Measurements from ENCODE around the gene AKAP12. TPM values are rescaled to one million over a fixed set of nuclear protein-coding genes. Genes with fewer than 3 reads are reported as not detected.

Gene AKAP12
- total and polyA plus RNA-seq, 7 donors, result 2.5 to 13.1 (median 7.5) TPM

DNA sequence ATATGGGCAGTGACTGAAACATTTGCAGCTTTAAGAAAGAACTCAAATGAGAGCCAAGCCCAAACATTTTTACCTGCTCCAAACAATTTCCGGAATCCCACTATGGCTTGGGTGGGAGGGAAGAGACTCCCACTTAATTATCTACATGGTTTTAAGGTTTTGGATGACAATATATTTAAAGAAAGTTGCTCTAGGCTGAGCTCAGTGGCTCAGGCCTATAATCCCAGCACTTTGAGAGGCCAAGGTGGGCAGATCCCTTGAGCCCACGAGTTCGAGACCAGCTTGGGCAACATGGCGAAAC is 9.5 kb upstream of the AKAP12 start:
- H3K36me3 ChIP-seq (ENCODE audit: insufficient read depth in 1 of 2, low read depth in 1 of 2), result no peaks in the 10 kb centered on the region
- no peaks in the 10 kb centered on the region for H3K4me1 ChIP-seq
- DNase-seq (no peak), ATAC-seq (no peak)
- intact Hi-C loops (cut with DNase I), result no loop called here
- no peaks in the 10 kb centered on the region for H3K9me3 ChIP-seq
- no peak overlapping the region for H3K27ac ChIP-seq
- WGBS, 3 donors, result 96 to 99% (median 98%) methylated on average over 4 of the region's 4 CpGs
- no peak overlapping the region for H3K4me3 ChIP-seq
- H3K27me3 ChIP-seq (ENCODE audit: insufficient read depth in 3 of 3, low read length in 2 of 3), result peaks cover 0 to 2% (median 0%) of the 10 kb centered on the region in 3 donors
- TF ChIP-seq, protein P1, sequence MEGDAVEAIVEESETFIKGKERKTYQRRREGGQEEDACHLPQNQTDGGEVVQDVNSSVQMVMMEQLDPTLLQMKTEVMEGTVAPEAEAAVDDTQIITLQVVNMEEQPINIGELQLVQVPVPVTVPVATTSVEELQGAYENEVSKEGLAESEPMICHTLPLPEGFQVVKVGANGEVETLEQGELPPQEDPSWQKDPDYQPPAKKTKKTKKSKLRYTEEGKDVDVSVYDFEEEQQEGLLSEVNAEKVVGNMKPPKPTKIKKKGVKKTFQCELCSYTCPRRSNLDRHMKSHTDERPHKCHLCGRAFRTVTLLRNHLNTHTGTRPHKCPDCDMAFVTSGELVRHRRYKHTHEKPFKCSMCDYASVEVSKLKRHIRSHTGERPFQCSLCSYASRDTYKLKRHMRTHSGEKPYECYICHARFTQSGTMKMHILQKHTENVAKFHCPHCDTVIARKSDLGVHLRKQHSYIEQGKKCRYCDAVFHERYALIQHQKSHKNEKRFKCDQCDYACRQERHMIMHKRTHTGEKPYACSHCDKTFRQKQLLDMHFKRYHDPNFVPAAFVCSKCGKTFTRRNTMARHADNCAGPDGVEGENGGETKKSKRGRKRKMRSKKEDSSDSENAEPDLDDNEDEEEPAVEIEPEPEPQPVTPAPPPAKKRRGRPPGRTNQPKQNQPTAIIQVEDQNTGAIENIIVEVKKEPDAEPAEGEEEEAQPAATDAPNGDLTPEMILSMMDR (IDR thresholded peaks at IDR 0.05), result no peak

DNA sequence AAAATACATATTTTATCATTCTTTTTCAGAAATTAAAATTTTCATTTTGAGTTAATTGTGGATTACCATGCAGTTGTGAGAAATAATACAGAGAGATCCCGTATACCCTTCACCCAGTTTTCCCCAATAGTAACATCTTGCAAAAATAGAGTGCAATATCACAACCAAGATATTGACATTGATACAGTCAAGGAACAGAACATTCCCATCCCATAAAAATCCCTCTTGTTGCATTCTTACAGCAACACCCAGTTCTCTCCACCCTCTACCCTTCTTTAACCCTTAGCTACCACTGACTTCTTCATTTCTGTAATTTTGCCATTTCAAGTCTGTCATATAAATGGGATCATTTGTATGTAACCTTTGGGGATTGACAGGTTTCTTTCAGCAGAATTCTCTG is 6.9 kb upstream of the AKAP12 start:
- TF ChIP-seq, protein P1 (IDR thresholded peaks at IDR 0.05), result no peak
- H3K36me3 ChIP-seq (ENCODE audit: insufficient read depth in 1 of 2, low read depth in 1 of 2), result no peaks in the 10 kb centered on the region
- no peak overlapping the region for H3K27ac ChIP-seq
- WGBS, 3 donors, result 75 to 77% (median 76%) methylated on average over 1 of the region's 1 CpG
- DNase-seq, result no peak
- no peaks in the 10 kb centered on the region for H3K4me1 ChIP-seq
- H3K4me3 ChIP-seq, result no peak overlapping the region
- no peaks in the 10 kb centered on the region for H3K9me3 ChIP-seq
- H3K27me3 ChIP-seq (ENCODE audit: insufficient read depth in 3 of 3, low read length in 2 of 3), result peaks cover 0 to 2% (median 0%) of the 10 kb centered on the region in 3 donors
- no peak for ATAC-seq
- intact Hi-C loops (cut with DNase I), result no loop called here

DNA sequence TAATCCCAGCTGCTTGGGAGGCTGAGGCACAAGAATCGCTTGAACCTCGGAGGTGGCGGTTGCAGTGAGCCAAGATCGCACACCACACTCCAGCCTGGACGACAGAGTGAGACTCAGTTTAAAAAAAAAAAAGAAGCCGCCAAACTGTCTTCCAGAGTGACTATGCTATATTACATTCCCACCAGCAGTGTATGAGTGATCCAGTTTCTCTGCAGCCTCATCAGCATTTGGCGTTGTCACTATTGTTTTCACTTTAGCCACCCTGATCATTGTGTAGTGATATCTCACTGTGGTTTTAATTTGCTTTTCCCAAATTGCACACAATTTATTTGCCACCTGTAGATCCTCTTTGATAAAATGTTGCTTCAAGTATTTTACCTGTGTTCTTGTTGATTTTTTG is 6.0 kb upstream of the AKAP12 start:
- TF ChIP-seq, protein P1 (IDR thresholded peaks at IDR 0.05), result no peak
- no peaks in the 10 kb centered on the region for H3K9me3 ChIP-seq
- DNase-seq, result no peak
- no peaks in the 10 kb centered on the region for H3K36me3 ChIP-seq (ENCODE audit: insufficient read depth in 1 of 2, low read depth in 1 of 2)
- H3K27ac ChIP-seq, result no peak overlapping the region
- intact Hi-C loops (cut with DNase I), result no loop called here
- ATAC-seq, result no peak
- no peak overlapping the region for H3K4me3 ChIP-seq
- H3K27me3 ChIP-seq (ENCODE audit: insufficient read depth in 3 of 3, low read length in 2 of 3), result peaks cover 0 to 2% (median under 1%) of the 10 kb centered on the region in 3 donors
- 83 to 90% (median 84%) methylated on average over 7 of the region's 7 CpGs for WGBS, 3 donors
- no peaks in the 10 kb centered on the region for H3K4me1 ChIP-seq

DNA sequence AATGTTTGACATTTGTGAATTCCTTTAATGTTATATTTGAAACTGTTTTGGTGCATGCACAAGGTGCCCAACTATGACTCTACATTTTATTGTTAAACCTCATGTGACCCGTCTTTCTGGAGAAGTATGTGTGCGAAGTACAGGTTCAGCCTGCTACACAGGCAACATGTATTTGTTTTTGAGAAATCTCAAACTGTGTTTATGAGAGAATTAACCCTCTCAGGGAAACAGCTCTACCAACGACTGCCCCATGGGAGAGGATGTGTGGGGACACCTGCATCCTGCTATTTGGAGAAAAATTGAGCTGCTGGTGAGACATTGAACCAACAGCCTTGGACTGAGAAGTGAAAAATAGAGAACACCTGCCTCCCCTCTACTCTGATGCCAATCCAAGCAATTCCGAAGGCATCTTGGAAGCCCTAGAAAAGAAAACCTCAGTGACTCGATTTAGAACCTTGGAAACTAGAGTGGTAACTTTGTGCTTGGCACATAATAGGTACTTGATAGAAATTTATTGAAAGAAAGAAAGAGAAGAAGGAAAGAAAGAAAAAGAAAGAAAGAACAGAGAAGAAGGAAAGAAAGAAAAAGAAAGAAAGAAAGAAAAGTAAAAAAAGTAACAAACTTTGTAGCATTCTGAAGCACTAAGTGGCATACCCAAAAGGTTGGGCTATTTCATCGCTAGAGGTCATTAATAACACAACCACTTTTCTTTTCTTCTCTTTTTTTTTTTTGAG is 2.9 kb upstream of the AKAP12 start:
- Histone ChIP-seq H3K27me3 (ENCODE audit: insufficient read depth in 3 of 3, low read length in 2 of 3) (peaks cover 0 to 30% (median 6%) of the 10 kb centered on the region in 3 donors), H3K27ac (no peak overlapping the region), H3K9me3 (no peaks in the 10 kb centered on the region), H3K36me3 (ENCODE audit: insufficient read depth in 1 of 2, low read depth in 1 of 2) (no peaks in the 10 kb centered on the region), H3K4me1 (peaks cover 5% of the 10 kb centered on the region), H3K4me3 (no peak overlapping the region)
- 82 to 87% (median 84%) methylated on average over 6 of the region's 6 CpGs for WGBS, 3 donors
- DNase-seq, result no peak
- no peak for ATAC-seq
- intact Hi-C loops (cut with DNase I), result no loop called here
- TF ChIP-seq, protein P1 (IDR thresholded peaks at IDR 0.05), result no peak
